ENCODE measurements around the gene PTPRM.

- TF ChIP-seq CTCF (IDR thresholded peaks at IDR 0.05; ENCODE audit: borderline replicate concordance, extremely low read depth, low read length, poor library complexity, severe bottlenecking): no peak
- no peak for TF ChIP-seq EZH2 (IDR thresholded peaks at IDR 0.05; ENCODE audit: borderline replicate concordance, low read depth, low read length, severe bottlenecking)
These were observed 160.4 kb downstream of the PTPRM start for GRCh38 chr18:7727361-7728076.

Data from DND-41 (cell line).